Progenitor cell of endocrine pancreas (in vitro differentiated cells): ENCODE measurements around the gene PDE7B. TPM values are rescaled to one million over a fixed set of nuclear protein-coding genes. Genes with fewer than 3 reads are reported as not detected.

Experiments
- DNase-seq: peaks from one replicate; pipeline ENCODE4 v3.0.0; 2021; ENCODE audit warnings: low spot score; ENCODE audit not compliant: unreplicated experiment
- H3K27ac Mint-ChIP-seq: 2 replicates; pipeline ENCODE4 v1.8.0; 2021; ENCODE audit warnings: mild to moderate bottlenecking, moderate library complexity, mixed read lengths
- H3K27me3 Mint-ChIP-seq: 2 replicates; pipeline ENCODE4 v1.8.0; 2021; ENCODE audit warnings: mixed read lengths
- H3K36me3 Mint-ChIP-seq: 2 replicates; pipeline ENCODE4 v1.8.0; 2022; ENCODE audit warnings: mixed read lengths; ENCODE audit not compliant: insufficient read depth
- H3K4me1 Mint-ChIP-seq: 2 replicates; pipeline ENCODE4 v1.8.0; 2021; ENCODE audit warnings: low read depth, mixed read lengths
- H3K4me3 Mint-ChIP-seq: 2 replicates; pipeline ENCODE4 v1.8.0; 2021; ENCODE audit warnings: low read depth, mild to moderate bottlenecking, moderate library complexity, mixed read lengths
- H3K9me3 Mint-ChIP-seq: 2 replicates; pipeline ENCODE4 v1.8.0; 2021; ENCODE audit warnings: low read depth, mixed read lengths
- CTCF ChIP-seq: fragments of 200-600 bp; sonication (generic); IDR thresholded peaks from one replicate; pipeline ENCODE4 v1.5.0; 2021; ENCODE audit warnings: antibody characterized with exemption, mild to moderate bottlenecking; ENCODE audit not compliant: unreplicated experiment
- total RNA-seq: library from RNA; stranded (reverse); gene quantifications from 2 replicates; pipeline ENCODE4 v1.2.1, GENCODE V29; 2021

PDE7B gene
- total RNA-seq, 1 donor from 2014 or later = 0.07 TPM

DNA sequence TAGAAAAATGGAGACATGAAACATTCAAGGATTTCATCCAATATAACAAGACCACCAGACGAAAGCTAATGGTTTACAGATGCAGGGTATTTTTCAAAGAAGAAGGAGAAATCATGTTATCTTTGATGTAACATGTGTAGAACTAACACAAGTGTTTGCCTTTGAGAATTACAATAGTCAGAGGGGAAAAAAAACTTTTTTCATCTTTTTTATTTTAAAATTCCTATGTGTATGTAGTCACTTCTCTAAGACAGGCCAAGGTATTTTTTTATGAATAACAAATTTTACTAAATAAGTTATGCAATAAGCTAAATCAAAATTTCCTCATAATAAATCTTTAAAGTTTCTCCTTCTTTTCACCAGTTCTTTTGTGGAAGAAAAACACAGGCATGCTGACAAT is 161.4 kb downstream of the PDE7B start:
- no peak for TF ChIP-seq CTCF
- Mint-ChIP-seq H3K36me3 (no peaks in the 10 kb centered on the region), H3K9me3 (peaks cover 3% of the 10 kb centered on the region), H3K4me1 (peaks cover 2% of the 10 kb centered on the region), H3K4me3 (no peak overlapping the region), H3K27me3 (no peaks in the 10 kb centered on the region), H3K27ac (no peak overlapping the region)
- DNase-seq = no peak

DNA sequence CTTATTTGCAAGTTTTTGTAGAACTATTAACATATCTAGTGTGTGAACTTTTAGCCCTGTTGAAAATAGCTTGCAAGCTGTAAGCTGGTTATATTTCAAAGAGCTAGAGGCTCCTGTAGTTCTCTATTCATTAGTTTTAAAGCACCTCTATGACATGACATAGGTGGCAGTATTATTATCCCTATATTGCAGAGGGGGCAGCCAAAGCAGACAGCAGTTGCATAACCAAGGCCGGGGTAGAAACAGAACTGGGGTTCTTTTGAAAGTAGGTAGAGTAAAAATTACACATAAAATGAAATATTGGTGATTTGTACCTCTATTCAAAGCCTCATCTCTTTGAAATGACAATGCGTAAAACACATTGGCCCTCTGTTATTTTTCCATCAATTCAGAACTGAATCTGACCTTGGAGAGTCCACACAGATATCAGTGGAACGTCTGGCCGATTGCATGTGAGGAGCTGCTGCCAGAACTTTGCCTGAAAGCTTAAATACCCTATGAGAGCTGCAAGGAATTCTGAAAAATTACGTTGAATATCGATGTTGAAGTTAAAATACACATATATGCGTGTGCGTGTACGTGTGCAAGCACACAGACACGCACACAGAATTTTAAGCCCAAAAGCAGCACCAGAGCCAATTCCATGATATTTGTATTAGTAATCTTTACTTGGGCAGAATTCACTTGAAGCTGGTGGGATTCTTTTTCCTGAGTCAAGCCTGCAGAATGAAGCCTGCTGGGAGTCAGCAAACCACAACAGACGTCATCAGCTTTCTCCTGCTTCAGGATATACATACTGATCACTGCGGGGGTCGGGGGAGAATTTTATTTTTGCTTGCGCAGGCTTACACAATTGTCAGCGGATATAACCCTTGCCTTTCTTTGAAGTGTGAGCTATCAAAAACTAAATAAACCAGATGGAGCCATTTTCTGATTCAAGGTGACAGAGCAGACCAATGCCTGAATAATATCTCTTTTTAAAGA is 163.2 kb downstream of the PDE7B start:
- Mint-ChIP-seq H3K4me1 (peaks cover 2% of the 10 kb centered on the region), H3K27me3 (no peaks in the 10 kb centered on the region), H3K4me3 (no peak overlapping the region), H3K36me3 (no peaks in the 10 kb centered on the region), H3K9me3 (peaks cover 3% of the 10 kb centered on the region), H3K27ac (no peak overlapping the region)
- DNase-seq = no peak
- TF ChIP-seq CTCF = no peak

DNA sequence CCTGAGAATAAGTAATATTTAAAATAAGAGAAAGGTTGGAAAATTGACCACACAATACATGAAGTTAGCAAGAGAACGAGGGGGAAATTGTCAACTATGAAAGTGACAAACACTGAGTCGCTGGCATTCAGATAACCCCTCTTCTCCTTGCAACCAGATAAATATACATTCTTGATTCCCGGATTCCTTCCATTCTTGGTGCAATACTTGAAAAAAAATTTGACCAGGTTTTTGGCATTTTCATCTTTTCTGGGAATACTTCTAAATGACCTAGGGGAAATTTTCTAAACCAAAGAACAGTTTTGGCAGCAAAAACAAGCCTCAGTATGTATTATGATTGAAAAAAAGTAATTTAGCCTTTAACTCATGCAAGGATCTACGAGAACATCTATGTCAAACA is 164.0 kb downstream of the PDE7B start:
- Mint-ChIP-seq H3K4me1 (peaks cover 2% of the 10 kb centered on the region), H3K4me3 (no peak overlapping the region), H3K27me3 (no peaks in the 10 kb centered on the region), H3K9me3 (no peaks in the 10 kb centered on the region), H3K36me3 (no peaks in the 10 kb centered on the region), H3K27ac (no peak overlapping the region)
- DNase-seq = no peak
- TF ChIP-seq CTCF = no peak

DNA sequence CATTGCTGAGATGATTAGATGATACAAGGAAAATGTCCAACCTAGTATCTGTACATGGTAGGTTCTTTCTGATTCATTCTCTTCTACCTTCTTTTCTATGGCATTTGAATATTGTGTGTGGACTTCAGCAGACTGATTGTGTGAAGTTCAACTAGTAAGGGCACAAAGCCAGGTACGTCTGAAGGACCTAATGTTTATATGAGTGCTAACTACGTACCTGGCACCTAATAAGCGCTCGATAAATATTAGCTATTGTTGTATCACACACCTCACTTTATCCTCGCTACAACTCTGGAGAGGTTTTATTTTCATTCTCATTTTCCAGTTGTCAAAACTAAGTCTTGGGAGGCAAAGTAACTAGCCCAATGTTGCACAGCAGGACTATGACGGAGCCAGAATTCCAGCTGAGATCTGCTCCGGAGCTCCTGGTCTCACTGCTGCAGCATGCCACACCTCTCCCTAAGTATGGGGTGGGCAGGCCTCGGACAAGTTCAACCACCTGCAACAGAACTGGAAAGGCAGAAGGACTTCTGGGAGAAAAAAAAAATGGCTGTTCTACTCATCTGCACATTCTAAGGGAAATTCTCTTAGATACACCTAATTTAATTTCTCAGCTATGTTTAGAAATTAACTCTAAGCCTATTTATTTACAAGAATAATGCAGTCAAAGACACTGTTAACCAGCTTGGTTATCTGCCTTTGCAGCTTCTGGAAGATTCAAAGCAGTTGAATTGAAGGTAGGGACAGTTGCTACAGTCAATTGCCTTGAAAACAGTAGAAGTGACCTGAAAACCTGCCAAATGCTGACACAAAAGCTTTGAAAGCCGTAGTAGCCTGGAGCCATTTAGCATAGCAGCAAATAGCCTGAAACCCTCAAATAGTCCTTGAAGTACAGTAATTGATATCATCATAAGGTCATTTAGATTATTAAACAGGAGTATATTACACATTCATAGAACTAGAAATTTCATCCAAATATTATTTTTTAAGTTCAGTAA is 165.0 kb downstream of the PDE7B start:
- H3K9me3 Mint-ChIP-seq = no peaks in the 10 kb centered on the region
- TF ChIP-seq CTCF = no peak
- H3K27ac Mint-ChIP-seq = no peak overlapping the region
- no peaks in the 10 kb centered on the region for H3K36me3 Mint-ChIP-seq
- DNase-seq = no peak
- no peak overlapping the region for H3K4me3 Mint-ChIP-seq
- H3K27me3 Mint-ChIP-seq = no peaks in the 10 kb centered on the region
- H3K4me1 Mint-ChIP-seq = peaks cover 2% of the 10 kb centered on the region

GRCh38 chr6:136020691-136021090 is 169.2 kb downstream of the PDE7B start:
- Mint-ChIP-seq H3K27ac (no peak overlapping the region), H3K4me1 (peaks cover 1% of the 10 kb centered on the region), H3K36me3 (no peaks in the 10 kb centered on the region), H3K9me3 (no peaks in the 10 kb centered on the region), H3K27me3 (no peaks in the 10 kb centered on the region), H3K4me3 (no peak overlapping the region)
- TF ChIP-seq CTCF = no peak
- no peak for DNase-seq
